Kidney (tissue), 14 donors: ENCODE measurements around the gene SCP2. TPM values are rescaled to one million over a fixed set of nuclear protein-coding genes. Genes with fewer than 3 reads are reported as not detected.
A peak's percentile ranks its signal among the peaks of the same experiment; 100 is the strongest.

ENCODE experiments used
- DNase-seq, 5 donors: peaks; one replicate each; pipeline ENCODE4 v3.0.0-alpha.2; 2013 to 2020
- FAIRE-seq: peaks from 2 replicates; lab custom pipeline; 2012; peaks lifted over from hg19 to GRCh38; lab: Jason Lieb, UNC
- H3K27ac ChIP-seq, 2 donors: one replicate each; pipeline ENCODE4 v1.7.0; 2013; ENCODE audit warnings: low read depth in 2 of 2, low read length in 2 of 2, inconsistent platforms in 1 of 2
- H3K27me3 ChIP-seq: one replicate; pipeline ENCODE4 v1.7.1; 2013; ENCODE audit warnings: low read length, inconsistent platforms; ENCODE audit not compliant: control insufficient read depth, insufficient read depth
- H3K36me3 ChIP-seq, 3 donors: one replicate each; pipeline versions ENCODE4 v1.7.0 to v1.7.1; 2013; ENCODE audit warnings: low read length in 3 of 3, control low read depth in 1 of 3, inconsistent platforms in 1 of 3; ENCODE audit not compliant: insufficient read depth in 3 of 3, control insufficient read depth in 2 of 3
- H3K4me1 ChIP-seq, 3 donors: one replicate each; pipeline versions ENCODE4 v1.7.0 to v1.7.1; 2013; ENCODE audit warnings: low read length in 3 of 3, inconsistent platforms in 1 of 3, low read depth in 1 of 3; ENCODE audit not compliant: control insufficient read depth in 2 of 3, insufficient read depth in 2 of 3
- H3K4me3 ChIP-seq, 3 donors: one replicate each; pipeline versions ENCODE4 v1.7.0 to v1.8.1; 2013; ENCODE audit warnings: low read length in 3 of 3, control low read depth in 1 of 3, inconsistent platforms in 1 of 3
- H3K9ac ChIP-seq, 3 donors: one replicate each; pipeline versions ENCODE4 v1.7.0 to v1.7.1; 2013; ENCODE audit warnings: low read length in 3 of 3, control low read depth in 1 of 3, inconsistent platforms in 1 of 3
- H3K9me3 ChIP-seq, 3 donors: one replicate each; pipeline versions ENCODE4 v1.7.0 to v1.7.1; 2013; ENCODE audit warnings: low read length in 3 of 3, control low read depth in 1 of 3, inconsistent platforms in 1 of 3; ENCODE audit not compliant: control insufficient read depth in 2 of 3, insufficient read depth in 1 of 3
- CTCF ChIP-seq: IDR thresholded peaks from 3 replicates; pipeline ENCODE4 v1.5.1; 2012; ENCODE audit warnings: mild to moderate bottlenecking, moderate library complexity, borderline replicate concordance; ENCODE audit not compliant: insufficient read depth; ENCODE audit errors: extremely low read depth
- intact Hi-C: fragments of 100-400 bp; cut with DNase I; formaldehyde crosslinking; loops from one replicate; pipeline ENCODE4 v1.11.1; 2022
- polyA plus RNA-seq: library from polyadenylated mRNA; stranded (reverse); fragments of 350-450 nt; fragmentation: Illumina TruSeq; extraction: RNeasy Lipid Tissue Mini Kit (QIAGEN cat#74804); gene quantifications from one replicate; pipeline ENCODE4 v1.2.3, GENCODE V29; 2014; ENCODE audit warnings: low read depth, low replicate concordance; ENCODE audit not compliant: insufficient read depth
- total RNA-seq: library from RNA; stranded (reverse); fragmentation: NEBNext Ultra II Directional; extraction: Animal tissue kit (Norgen Biotek cat#: 25700); gene quantifications from one replicate; pipeline ENCODE4 v1.2.1, GENCODE V29; 2021
- donor health status: control.
- donor health status: control.
- donor health status: control.
- donor health status: control.
- donor health status: control.
- donor health status: DM: yes; HTN: yes; CAD: no.
- donor health status: Normal renal cell carcinoma (clear cell type).

The SCP2 gene
- total and polyA plus RNA-seq, 2 donors from 2014 or later, result 168 to 226 TPM

DNA sequence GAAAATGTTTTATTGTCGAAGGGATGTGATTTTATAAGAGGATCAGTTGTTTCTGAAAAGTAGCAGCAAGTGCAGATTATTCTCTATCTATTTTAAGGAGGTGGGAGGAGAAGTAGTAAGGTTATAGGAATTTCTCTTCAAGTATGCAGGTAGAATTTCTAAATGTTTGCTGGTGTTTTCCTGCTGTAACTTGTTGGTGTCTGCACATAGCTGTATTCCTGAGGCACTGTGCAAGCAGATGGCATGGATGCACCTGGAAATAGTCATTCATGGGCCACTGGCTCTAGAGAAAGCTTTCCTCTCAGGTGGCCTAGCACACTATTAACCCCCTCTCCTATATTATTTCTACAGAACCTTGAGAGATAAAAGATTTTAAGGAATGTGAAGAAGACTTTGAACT is 104.7 kb downstream of the SCP2 start:
- no peak overlapping the region for H3K9ac ChIP-seq
- H3K4me3 ChIP-seq, result no peak overlapping the region
- FAIRE-seq, result no peak

DNA sequence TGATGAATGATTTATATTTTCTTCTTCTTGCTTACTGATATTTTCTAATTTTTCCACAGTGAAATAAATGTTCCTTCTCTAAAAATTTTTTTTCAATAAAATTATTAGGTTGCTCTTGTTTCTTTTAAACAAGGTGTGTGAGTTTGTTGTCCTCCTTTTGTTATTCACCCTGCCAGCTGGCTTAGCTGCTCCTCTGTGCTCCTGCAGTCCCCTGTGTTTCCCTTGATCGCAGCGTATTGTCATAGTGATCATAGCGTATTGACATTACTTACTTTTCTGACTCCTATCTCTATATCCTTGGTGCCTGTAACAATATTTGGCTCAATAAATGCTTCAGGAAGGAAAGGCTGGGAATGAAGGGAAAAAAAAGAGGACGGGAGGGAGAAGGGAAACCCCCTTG is 110.1 kb downstream of the SCP2 start:
- intact Hi-C loops, result no loop called here
- Histone ChIP-seq H3K27me3 (no peaks in the 10 kb centered on the region), H3K9ac (no peak overlapping the region), H3K4me1 (no peaks in the 10 kb centered on the region), H3K27ac (no peak overlapping the region), H3K36me3 (peaks cover 2 to 17% (median 14%) of the 10 kb centered on the region in 3 donors), H3K9me3 (no peaks in the 10 kb centered on the region), H3K4me3 (no peak overlapping the region)
- DNase-seq, result no peak
- no peak for FAIRE-seq
- no peak for TF ChIP-seq CTCF

More for the DNA sequence above, 104.7 kb downstream of the SCP2 start:
- no peaks in the 10 kb centered on the region for H3K9me3 ChIP-seq
- intact Hi-C loops, result no loop called here
- no peak overlapping the region for H3K27ac ChIP-seq
- no peaks in the 10 kb centered on the region for H3K27me3 ChIP-seq
- H3K4me1 ChIP-seq, result no peaks in the 10 kb centered on the region
- H3K36me3 ChIP-seq, result peaks cover 0 to 7% (median 0%) of the 10 kb centered on the region in 3 donors
- TF ChIP-seq CTCF, result no peak
- no peak for DNase-seq

- Histone ChIP-seq H3K9ac (no peak overlapping the region), H3K27ac (no peak overlapping the region), H3K9me3 (no peaks in the 10 kb centered on the region), H3K36me3 (peaks cover 2 to 17% (median 14%) of the 10 kb centered on the region in 3 donors), H3K27me3 (no peaks in the 10 kb centered on the region), H3K4me1 (no peaks in the 10 kb centered on the region), H3K4me3 (no peak overlapping the region)
- TF ChIP-seq CTCF, result no peak
- DNase-seq (no peak), FAIRE-seq (no peak)
- intact Hi-C loops, result no loop called here
Measured at GRCh38 chr1:53038566-53038965, 111.5 kb downstream of the SCP2 start.

DNA sequence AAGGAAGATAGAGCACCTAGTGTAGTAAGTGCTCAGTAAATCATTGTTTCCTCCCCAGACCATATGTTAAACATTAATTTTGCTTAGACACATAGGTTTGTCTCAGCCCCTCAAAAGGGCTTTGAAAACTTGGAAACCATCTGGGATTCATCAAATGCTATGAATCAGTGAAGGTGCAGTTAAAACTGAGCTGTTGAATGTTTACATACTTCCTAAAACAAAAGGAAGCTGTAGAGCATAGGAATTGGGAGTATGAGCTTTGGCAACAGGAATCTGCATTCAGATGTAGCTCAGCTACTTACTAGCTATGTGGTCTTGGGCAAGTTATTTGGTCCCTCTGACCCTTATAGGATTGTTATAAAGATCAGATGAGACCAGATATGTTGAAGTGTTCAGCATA is 116.2 kb downstream of the SCP2 start:
- Histone ChIP-seq H3K27me3 (no peaks in the 10 kb centered on the region), H3K4me1 (no peaks in the 10 kb centered on the region), H3K9me3 (no peaks in the 10 kb centered on the region), H3K27ac (no peak overlapping the region), H3K9ac (no peak overlapping the region), H3K36me3 (peaks cover 2 to 23% (median 20%) of the 10 kb centered on the region in 3 donors), H3K4me3 (no peak overlapping the region)
- intact Hi-C loops, result no loop called here
- FAIRE-seq (no peak), DNase-seq (peak in 1 of 5 donors; percentile 53)
- TF ChIP-seq CTCF, result no peak
